HG03066 (cell line): Measurements from ENCODE around the gene KCNK1.

Source experiments
- ATAC-seq: cut with Tn5 transposase; IDR thresholded peaks from one replicate; pipeline ENCODE4 v1.9.1; 2021; ENCODE audit warnings: low read depth; ENCODE audit not compliant: unreplicated experiment

Gene KCNK1

GRCh38 chr1:233613252-233614172 is at the start of gene KCNK1:
Gene KCNK1 (plus strand): TSS chr1:233614106. CDS start chr1:233614172, 66 bp downstream.
- ATAC-seq = peak; percentile 32

DNA sequence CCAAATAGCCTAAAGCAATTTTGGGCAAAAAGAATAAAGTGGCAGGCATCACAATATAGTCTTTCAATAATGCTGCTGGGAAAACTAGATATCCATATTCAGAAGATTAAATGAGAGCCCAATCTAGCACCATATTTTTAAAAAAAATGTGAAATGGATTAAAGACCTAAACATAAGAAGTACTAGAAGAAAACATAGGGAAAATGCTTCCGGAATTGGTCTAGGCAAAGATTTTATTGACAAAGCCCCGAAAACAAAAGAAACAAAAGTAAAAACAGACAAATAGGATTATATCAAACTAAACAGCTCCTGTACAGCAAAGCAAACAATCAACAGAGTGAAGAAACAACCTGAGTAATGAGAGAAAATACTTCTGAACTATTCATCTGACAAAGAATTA is 48.6 kb upstream of the KCNK1 start:
- no peak for ATAC-seq

GRCh38 chr1:233566886-233567285 is 47.0 kb upstream of the KCNK1 start:
- ATAC-seq = no peak

- ATAC-seq = no peak
These were observed 44.3 kb upstream of the KCNK1 start for GRCh38 chr1:233569636-233570035.

DNA sequence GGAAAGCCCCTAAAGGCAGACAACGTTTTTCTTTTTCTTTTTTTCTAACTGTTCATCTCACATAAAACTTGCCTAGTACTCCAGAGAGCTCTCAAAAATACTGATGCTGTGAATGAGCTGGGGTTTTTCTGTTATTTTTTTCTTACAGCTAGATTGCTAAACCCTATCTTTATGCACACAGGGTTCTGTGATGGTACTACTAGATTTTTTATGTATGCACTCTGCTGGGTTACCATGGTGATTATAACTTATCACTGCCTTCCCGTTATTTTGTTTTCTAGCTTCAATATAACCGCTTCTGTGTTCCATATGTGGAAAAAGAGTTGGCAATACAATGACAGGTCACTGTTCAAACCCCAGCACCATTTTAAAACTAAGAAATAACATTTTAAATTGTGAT is 43.7 kb upstream of the KCNK1 start:
- ATAC-seq = no peak

GRCh38 chr1:233570706-233571105 is 43.2 kb upstream of the KCNK1 start:
- ATAC-seq = no peak

DNA sequence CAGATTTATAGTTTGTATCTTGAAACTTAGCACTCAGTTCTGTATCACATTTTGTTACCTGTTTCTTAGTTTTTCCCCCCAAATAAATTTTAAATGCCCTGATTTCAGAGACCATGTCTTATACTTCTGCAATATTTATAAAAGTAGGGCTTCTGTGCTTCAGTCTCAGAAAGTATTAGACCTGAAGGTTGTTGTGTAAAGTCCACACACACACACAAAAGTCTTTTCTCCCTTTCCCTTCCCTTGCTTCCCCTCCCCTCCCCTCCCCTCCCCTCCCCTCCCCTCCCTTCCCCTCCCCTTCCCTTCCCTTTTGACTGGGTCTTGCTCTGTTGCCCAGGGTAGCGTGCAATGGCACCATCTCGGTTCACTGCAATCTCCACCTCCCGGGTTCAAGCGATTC is 41.0 kb upstream of the KCNK1 start:
- no peak for ATAC-seq

GRCh38 chr1:233575450-233575849 is 38.5 kb upstream of the KCNK1 start:
- no peak for ATAC-seq

- no peak for ATAC-seq
These were observed 31.5 kb upstream of the KCNK1 start for GRCh38 chr1:233582439-233582838.

GRCh38 chr1:233584376-233584775 is 29.5 kb upstream of the KCNK1 start:
- no peak for ATAC-seq

GRCh38 chr1:233584931-233585330 is 29.0 kb upstream of the KCNK1 start:
- no peak for ATAC-seq

- no peak for ATAC-seq
These were observed 27.6 kb upstream of the KCNK1 start for GRCh38 chr1:233586301-233586700.

- ATAC-seq = no peak
These were observed 26.7 kb upstream of the KCNK1 start for GRCh38 chr1:233587196-233587595.

GRCh38 chr1:233587958-233588799 is 25.7 kb upstream of the KCNK1 start:
- ATAC-seq = no peak

DNA sequence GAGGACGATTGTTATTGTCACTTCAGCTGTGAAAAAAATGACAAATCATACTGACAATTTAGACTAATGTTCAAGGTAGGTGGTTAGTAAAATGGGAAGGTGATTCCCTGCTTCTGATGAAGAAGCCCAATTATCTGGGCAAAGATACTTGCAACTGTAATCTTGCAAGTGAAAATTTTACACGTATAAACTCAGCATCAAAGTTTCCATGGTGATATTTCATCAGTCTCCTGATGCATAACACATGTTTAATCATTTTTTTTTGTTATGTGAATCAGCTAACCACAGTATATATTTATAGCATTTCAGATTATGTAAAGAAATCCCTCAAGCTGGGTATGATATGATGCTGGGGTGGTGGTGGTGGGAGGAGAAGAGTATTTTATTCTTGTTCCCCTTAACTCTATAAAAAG is 16.4 kb upstream of the KCNK1 start:
- no peak for ATAC-seq

GRCh38 chr1:233598891-233599541 is 14.9 kb upstream of the KCNK1 start:
- ATAC-seq = peak; percentile 82

DNA sequence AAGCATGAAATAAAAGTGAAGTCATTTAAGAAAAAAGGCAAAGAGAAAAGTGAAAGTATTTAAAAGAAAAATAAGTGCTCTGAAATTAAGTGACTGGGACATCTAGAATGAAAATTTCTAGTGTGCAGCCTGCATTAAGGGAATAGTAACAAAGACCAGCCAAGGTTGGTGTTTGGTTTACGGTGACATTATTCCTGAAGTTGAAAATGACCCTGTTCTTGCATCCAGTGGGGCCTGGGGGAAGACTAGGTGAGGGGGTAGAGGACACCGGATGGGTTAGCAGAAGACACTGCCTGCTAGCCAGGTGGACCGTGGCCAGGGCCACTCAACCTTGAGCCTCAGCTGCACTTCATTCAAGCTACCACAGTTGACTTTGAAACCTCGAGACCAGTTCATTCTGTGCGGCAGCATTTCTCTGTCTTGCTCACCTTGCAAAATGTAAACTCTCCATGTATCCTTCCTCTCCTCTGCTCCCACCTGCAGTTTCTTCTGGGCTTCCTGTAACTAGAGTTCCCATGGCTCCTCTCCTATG is 14.3 kb upstream of the KCNK1 start:
- peak; percentile 55 for ATAC-seq

- ATAC-seq = no peak
These were observed 13.4 kb upstream of the KCNK1 start for GRCh38 chr1:233600488-233600887.

DNA sequence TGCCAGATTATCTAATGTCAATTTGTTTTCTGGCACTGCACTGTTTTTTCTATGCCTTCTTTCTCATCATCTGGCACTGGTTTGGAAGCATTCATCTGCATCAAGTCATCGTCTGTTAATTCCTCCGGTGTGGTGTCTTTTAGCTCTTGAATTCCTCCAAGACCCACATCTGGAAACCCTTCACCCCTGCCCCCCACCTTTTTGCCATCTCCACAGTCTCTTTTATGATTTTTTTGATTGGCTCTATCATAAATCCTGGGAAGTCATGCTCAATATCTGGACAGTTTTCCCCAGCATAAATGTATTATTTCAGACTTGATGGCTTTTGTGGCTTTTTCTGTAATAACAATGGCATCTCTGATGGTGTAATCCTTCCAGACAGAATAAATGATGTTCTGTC is 10.4 kb upstream of the KCNK1 start:
- no peak for ATAC-seq

DNA sequence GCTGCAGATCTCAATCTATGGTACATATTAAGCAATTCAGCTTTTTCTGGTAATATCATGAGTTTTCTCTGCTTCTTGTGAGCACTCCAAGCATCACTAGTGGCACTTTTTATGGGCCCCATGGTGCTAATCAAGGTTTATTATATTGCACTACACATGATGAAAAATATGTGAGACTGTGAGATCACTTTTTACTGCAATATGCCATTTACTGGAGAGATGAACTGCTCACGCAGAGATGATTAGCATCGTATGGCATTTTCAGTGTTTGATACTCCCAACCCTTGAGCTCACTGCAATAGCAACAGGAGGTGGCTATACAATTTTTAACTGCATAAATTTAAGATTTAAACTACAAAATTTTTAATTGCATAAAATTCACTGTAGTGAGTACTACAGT is 8.7 kb upstream of the KCNK1 start:
- ATAC-seq = no peak

DNA sequence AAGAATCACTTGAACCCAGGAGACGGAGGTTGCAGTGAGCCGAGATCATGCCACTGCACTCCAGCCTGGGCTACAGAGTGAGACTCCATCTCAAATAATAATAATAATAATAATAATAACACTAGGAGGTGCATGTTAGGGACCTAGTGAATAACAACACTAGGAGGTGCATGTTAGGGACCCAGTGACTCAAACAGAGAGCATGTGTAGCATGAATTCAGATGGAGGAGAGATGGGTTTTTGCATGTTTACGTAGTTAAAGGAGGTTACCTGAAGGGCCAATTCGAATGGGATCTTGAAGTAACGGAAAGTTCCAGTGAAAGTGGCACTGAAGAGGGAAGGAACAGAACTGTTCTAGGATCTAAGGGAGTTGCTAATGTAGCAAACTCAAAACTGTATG is 7.1 kb upstream of the KCNK1 start:
- ATAC-seq = peak; percentile 24
